ENCODE results near the gene ESPNL.

GRCh38 chr2:238121511-238122286 is 21.6 kb downstream of the ESPNL start:
- TF ChIP-seq, protein P1, sequence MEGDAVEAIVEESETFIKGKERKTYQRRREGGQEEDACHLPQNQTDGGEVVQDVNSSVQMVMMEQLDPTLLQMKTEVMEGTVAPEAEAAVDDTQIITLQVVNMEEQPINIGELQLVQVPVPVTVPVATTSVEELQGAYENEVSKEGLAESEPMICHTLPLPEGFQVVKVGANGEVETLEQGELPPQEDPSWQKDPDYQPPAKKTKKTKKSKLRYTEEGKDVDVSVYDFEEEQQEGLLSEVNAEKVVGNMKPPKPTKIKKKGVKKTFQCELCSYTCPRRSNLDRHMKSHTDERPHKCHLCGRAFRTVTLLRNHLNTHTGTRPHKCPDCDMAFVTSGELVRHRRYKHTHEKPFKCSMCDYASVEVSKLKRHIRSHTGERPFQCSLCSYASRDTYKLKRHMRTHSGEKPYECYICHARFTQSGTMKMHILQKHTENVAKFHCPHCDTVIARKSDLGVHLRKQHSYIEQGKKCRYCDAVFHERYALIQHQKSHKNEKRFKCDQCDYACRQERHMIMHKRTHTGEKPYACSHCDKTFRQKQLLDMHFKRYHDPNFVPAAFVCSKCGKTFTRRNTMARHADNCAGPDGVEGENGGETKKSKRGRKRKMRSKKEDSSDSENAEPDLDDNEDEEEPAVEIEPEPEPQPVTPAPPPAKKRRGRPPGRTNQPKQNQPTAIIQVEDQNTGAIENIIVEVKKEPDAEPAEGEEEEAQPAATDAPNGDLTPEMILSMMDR (IDR thresholded peaks at IDR 0.05; ENCODE audit: insufficient read depth, low read length, poor library complexity, severe bottlenecking), result no peak
- no peak for TF ChIP-seq EZH2phosphoT487 (conservative IDR thresholded peaks at IDR 0.05; ENCODE audit: low read length)

All from SU-DHL-6 (cell line).